Stimulated activated CD4-positive, alpha-beta T cell treated with anti-CD3 and anti-CD28 coated beads, Interleukin-15, amount 100 ng/mL, for 48 hours (primary cell): ENCODE data around the gene CAMSAP3.

Source experiments
- DNase-seq, 2 donors: peaks; one replicate each; pipeline ENCODE4 v3.0.0-alpha.2; 2020; ENCODE audit warnings: low read depth in 2 of 2

Gene CAMSAP3

GRCh38 chr19:7611541-7612279 is 16.0 kb downstream of the CAMSAP3 start:
- no peak for DNase-seq

GRCh38 chr19:7612282-7613274 is 16.9 kb downstream of the CAMSAP3 start:
- no peak for DNase-seq

GRCh38 chr19:7614859-7615741 is 19.4 kb downstream of the CAMSAP3 start:
- no peak for DNase-seq

- DNase-seq, result no peak
Observed at GRCh38 chr19:7617172-7617571, 21.5 kb downstream of the CAMSAP3 start.

- DNase-seq, result no peak
Observed at GRCh38 chr19:7617735-7618134, 22.1 kb downstream of the CAMSAP3 start.

- no peak for DNase-seq
Observed at GRCh38 chr19:7618348-7618747, 22.7 kb downstream of the CAMSAP3 start.

GRCh38 chr19:7618771-7619510 is 23.3 kb downstream of the CAMSAP3 start:
- DNase-seq, result no peak

GRCh38 chr19:7619671-7620441 is 24.2 kb downstream of the CAMSAP3 start:
- no peak for DNase-seq

GRCh38 chr19:7620442-7621412 is 25.1 kb downstream of the CAMSAP3 start:
- DNase-seq, result no peak

GRCh38 chr19:7622933-7623685 is 27.4 kb downstream of the CAMSAP3 start:
- no peak for DNase-seq

- DNase-seq, result no peak
Observed at GRCh38 chr19:7623725-7624603, 28.3 kb downstream of the CAMSAP3 start.

GRCh38 chr19:7624810-7625209 is 29.1 kb downstream of the CAMSAP3 start:
- DNase-seq, result no peak

- DNase-seq, result no peak
Observed at GRCh38 chr19:7625763-7626372, 30.2 kb downstream of the CAMSAP3 start.

- no peak for DNase-seq
Observed at GRCh38 chr19:7627166-7627565, 31.5 kb downstream of the CAMSAP3 start.

GRCh38 chr19:7628589-7629311 is 33.1 kb downstream of the CAMSAP3 start:
- DNase-seq, result no peak
